Measurements from ENCODE around the gene ANKRD35. TPM values are rescaled to one million over a fixed set of nuclear protein-coding genes. Genes with fewer than 3 reads are reported as not detected.

The ANKRD35 gene
- total and polyA plus RNA-seq, 10 of the 15 experiments (the other 5 are each of a cell fraction or from before 2014, with no cell fraction given), result 0.01 to 0.08 TPM; not detected in 8

GRCh38 chr1:145858901-145859490, 26.7 kb downstream of the ANKRD35 start, which contains the start of gene PIAS3 (continued):
- no peak for TF ChIP-seq BCLAF1 (IDR thresholded peaks at IDR 0.05)
- TF ChIP-seq TCF12 (IDR thresholded peaks at IDR 0.05; ENCODE audit: low read depth, low read length), result 0 out of 2 replicates have a peak, but pooled peaks have one; percentile 8
- no peak for TF ChIP-seq SMAD1 (IDR thresholded peaks at IDR 0.05; ENCODE audit: low read depth, partially characterized antibody)
- TF ChIP-seq TCF3 (IDR thresholded peaks at IDR 0.05; ENCODE audit: borderline replicate concordance, insufficient read depth, low read depth, low read length), result 0 out of 2 replicates have a peak, but pooled peaks have one; percentile 67
- peak; percentile 90 for TF ChIP-seq HDGF (IDR thresholded peaks at IDR 0.05)
- no peak for TF ChIP-seq RB1 (IDR thresholded peaks at IDR 0.05; ENCODE audit: borderline replicate concordance)
- no peak for TF ChIP-seq KLF5 (IDR thresholded peaks at IDR 0.05; ENCODE audit: partially characterized antibody)
- 0 out of 2 replicates have a peak, but pooled peaks have one; percentile 54 for TF ChIP-seq MLLT1 (IDR thresholded peaks at IDR 0.05)
- TF ChIP-seq POLR2A (IDR thresholded peaks at IDR 0.05; ENCODE audit: low read depth, low read length), result peak; percentile 68
- TF ChIP-seq EGR1 (IDR thresholded peaks at IDR 0.05; ENCODE audit: borderline replicate concordance in 1 of 2, low read depth in 2 of 2, low read length in 2 of 2), result 0 out of 3 replicates have a peak, but pooled peaks of 1 of the 2 experiments have one; percentile 11
- TF ChIP-seq RCOR1 (conservative IDR thresholded peaks at IDR 0.05; ENCODE audit: low read depth, low read length), result 0 out of 2 replicates have a peak, but pooled peaks have one; percentile 13
- TF ChIP-seq REST (IDR thresholded peaks at IDR 0.05; ENCODE audit: low read depth, low read length), result no peak
- TF ChIP-seq CHD2 (IDR thresholded peaks at IDR 0.05; ENCODE audit: borderline replicate concordance, low read depth, low read length), result peak; percentile 57; the same call in 1 of the 2 replicates
- peak; percentile 98 for TF ChIP-seq YY1 (IDR thresholded peaks at IDR 0.05; ENCODE audit: low read depth, low read length)
- no peak for TF ChIP-seq ZBTB4 (CRISPR knock-in tag; IDR thresholded peaks at IDR 0.05)
- 0 out of 2 replicates have a peak, but pooled peaks have one; percentile 24 for TF ChIP-seq TARDBP (IDR thresholded peaks at IDR 0.05; ENCODE audit: borderline replicate concordance)
- peak; percentile 19; the same call in 1 of the 2 replicates for TF ChIP-seq CBFB (IDR thresholded peaks at IDR 0.05; ENCODE audit: low read depth)
- peak; percentile 37; the same call in 1 of the 2 replicates for TF ChIP-seq TBL1XR1 (IDR thresholded peaks at IDR 0.05; ENCODE audit: low read depth, low read length)
- no peak for TF ChIP-seq MAX (IDR thresholded peaks at IDR 0.05; ENCODE audit: low read depth, low read length)

All from GM12878 (cell line).